ENCODE results near the gene SLC25A24.

SLC25A24 gene

DNA sequence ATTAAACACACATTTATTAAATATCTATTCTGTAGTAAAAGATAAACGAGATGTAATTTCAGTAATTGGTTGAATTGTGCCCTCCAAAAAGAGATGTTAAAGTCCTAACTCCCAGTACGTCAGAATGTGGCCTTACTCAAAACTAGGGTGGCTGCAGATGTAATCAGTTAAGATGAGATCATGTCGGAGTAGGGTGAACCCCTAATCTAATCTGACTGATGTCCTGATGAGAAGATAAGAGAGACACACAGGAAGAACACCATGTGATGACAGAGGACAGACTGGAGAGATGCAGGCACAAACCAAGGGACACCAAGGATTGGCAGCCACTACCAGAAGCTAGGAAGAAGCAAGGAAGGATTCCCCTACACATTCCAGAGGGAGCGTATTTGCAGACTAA, 104.1 kb downstream of the SLC25A24 start:
- peak in 1 of 2 donors; percentile 36 for ATAC-seq

DNA sequence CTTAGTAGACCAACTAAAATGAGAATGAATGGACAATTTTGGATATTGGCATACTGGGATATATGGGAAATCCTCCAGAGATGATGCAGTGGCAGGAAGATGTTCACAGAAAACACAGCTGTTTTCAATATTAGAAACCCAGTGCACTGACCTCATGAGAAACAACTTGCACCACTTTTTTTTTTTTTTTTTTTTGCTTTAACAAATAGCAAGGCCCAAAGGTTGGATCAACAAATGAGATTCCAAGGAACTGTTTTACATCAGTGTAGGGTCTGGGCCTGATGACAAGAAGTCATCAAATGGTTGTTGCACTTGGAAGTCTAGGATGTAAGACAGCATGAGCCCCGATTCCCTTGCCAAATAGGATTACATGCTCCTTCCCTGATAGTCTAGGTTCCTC, 110.7 kb downstream of the SLC25A24 start:
- ATAC-seq, result no peak

DNA sequence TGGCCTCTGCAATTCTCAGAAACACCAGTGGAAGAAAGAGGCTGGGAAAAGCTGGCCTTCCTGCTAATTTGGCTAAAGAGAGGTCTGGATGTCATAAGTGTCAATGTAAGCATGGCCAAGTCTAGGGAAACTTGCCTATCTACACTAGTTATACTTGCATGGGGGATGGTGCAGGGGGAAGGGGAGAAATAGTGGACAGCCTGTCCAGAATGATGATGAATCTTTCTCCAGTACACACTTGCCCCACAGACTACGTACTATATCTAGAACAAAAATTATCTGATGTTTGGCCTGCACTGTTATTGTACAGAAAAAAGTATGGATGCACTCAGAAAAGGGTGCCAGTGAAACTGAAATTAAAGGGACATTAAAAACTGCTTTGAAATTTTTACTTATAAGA, 114.5 kb downstream of the SLC25A24 start:
- ATAC-seq, result no peak

DNA sequence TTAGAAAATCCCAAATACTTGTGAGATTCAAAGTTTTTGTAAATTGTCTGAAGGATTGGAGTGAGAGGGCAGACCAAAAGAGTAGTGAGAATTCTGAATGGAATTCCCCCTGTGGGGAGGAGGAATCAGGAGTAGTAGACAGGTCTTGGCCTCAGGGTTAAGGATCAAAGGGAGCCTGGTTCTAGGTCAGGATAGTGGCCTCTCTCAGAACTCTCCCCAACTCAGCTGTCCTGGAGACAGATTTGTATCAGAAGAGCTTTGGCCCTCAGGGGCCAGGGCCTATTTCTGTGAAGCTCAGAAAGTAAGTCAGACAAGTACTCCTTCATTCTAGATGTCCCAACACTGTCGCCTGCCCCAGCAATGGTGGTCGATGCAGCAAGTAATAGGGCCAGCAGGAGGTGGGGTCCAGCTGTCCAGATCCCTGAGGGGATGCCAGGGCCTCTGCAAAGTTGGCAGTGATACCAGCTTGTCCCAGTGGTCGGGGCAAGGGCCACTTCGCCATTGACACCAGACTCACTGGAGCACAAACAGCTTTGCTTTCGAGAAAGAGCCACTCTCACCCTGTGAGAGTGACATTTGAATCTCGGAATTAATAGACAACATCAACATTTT, 115.2 kb downstream of the SLC25A24 start:
- no peak for ATAC-seq
